ENCODE measurements around the gene RALGDS. TPM values are rescaled to one million over a fixed set of nuclear protein-coding genes. Genes with fewer than 3 reads are reported as not detected.

Gene RALGDS
- polyA plus RNA-seq, 4 donors: 33.0 to 49.0 (median 35.7) TPM

- Histone ChIP-seq H3K27ac (ENCODE audit: low read depth in 1 of 3, low read length in 2 of 3) (no peak overlapping the region), H3K9me3 (ENCODE audit: control insufficient read depth in 2 of 2, insufficient read depth in 1 of 2, low read depth in 1 of 2, low read length in 1 of 2) (no peaks in the 10 kb centered on the region), H3K27me3 (ENCODE audit: control insufficient read depth in 3 of 3, insufficient read depth in 3 of 3, low read length in 3 of 3) (peaks cover 0 to 7% (median 0%) of the 10 kb centered on the region in 3 donors), H3K4me3 (ENCODE audit: low read depth in 1 of 3, low read length in 3 of 3) (no peak overlapping the region), H3K4me1 (ENCODE audit: control insufficient read depth in 3 of 3, insufficient read depth in 2 of 3, low read depth in 1 of 3, low read length in 2 of 3) (peaks cover 0 to 38% (median 4%) of the 10 kb centered on the region in 3 donors), H3K36me3 (ENCODE audit: control insufficient read depth in 3 of 3, insufficient read depth in 2 of 3, low read depth in 1 of 3, low read length in 3 of 3) (no peaks in the 10 kb centered on the region)
- 86 to 94% (median 90%) methylated on average over 2 of the region's 2 CpGs for WGBS, 3 donors
- FAIRE-seq (no peak), DNase-seq (no peak)
Measured at GRCh38 chr9:133165452-133165730, 44.4 kb upstream of the RALGDS start.

GRCh38 chr9:133164191-133164590 lies 43.2 kb upstream of the RALGDS start:
- Histone ChIP-seq H3K4me3 (ENCODE audit: low read depth in 1 of 3, low read length in 3 of 3) (peak overlapping the region; percentile 51 to 66 (median 62)), H3K4me1 (ENCODE audit: control insufficient read depth in 3 of 3, insufficient read depth in 2 of 3, low read depth in 1 of 3, low read length in 2 of 3) (peaks cover 0 to 40% (median 4%) of the 10 kb centered on the region in 3 donors), H3K27me3 (ENCODE audit: control insufficient read depth in 3 of 3, insufficient read depth in 3 of 3, low read length in 3 of 3) (peaks cover 0 to 7% (median 0%) of the 10 kb centered on the region in 3 donors), H3K9me3 (ENCODE audit: control insufficient read depth in 2 of 2, insufficient read depth in 1 of 2, low read depth in 1 of 2, low read length in 1 of 2) (no peaks in the 10 kb centered on the region), H3K36me3 (ENCODE audit: control insufficient read depth in 3 of 3, insufficient read depth in 2 of 3, low read depth in 1 of 3, low read length in 3 of 3) (peaks cover 0 to 3% (median 0%) of the 10 kb centered on the region in 3 donors), H3K27ac (ENCODE audit: low read depth in 1 of 3, low read length in 2 of 3) (no peak overlapping the region)
- WGBS, 3 donors: 63 to 69% (median 65%) methylated on average over 13 of the region's 13 CpGs
- no peak for FAIRE-seq
- no peak for DNase-seq

GRCh38 chr9:133163504-133164172 lies 42.6 kb upstream of the RALGDS start, which contains the start of gene GBGT1:
Gene GBGT1 (minus strand): TSS chr9:133163914. CDS start chr9:133162412, 1,502 bp downstream.
- H3K36me3 ChIP-seq (ENCODE audit: control insufficient read depth in 3 of 3, insufficient read depth in 2 of 3, low read depth in 1 of 3, low read length in 3 of 3): peaks cover 0 to 3% (median 0%) of the 10 kb centered on the region in 3 donors
- H3K9me3 ChIP-seq (ENCODE audit: control insufficient read depth in 2 of 2, insufficient read depth in 1 of 2, low read depth in 1 of 2, low read length in 1 of 2): no peaks in the 10 kb centered on the region
- WGBS, 3 donors: 1 to 3% (median 2%) methylated on average over 41 to 56 of the region's 56 CpGs
- FAIRE-seq (no peak), DNase-seq (peak; percentile 26 to 74)
- peak within 1 kb of the TSS in 1 of 3 donors; percentile 57 for H3K27ac ChIP-seq (ENCODE audit: low read depth in 1 of 3, low read length in 2 of 3)
- peaks cover 0 to 7% (median 0%) of the 10 kb centered on the region in 3 donors for H3K27me3 ChIP-seq (ENCODE audit: control insufficient read depth in 3 of 3, insufficient read depth in 3 of 3, low read length in 3 of 3)
- peaks cover 0 to 40% (median 4%) of the 10 kb centered on the region in 3 donors for H3K4me1 ChIP-seq (ENCODE audit: control insufficient read depth in 3 of 3, insufficient read depth in 2 of 3, low read depth in 1 of 3, low read length in 2 of 3)
- peak within 1 kb of the TSS; percentile 51 to 66 (median 62) for H3K4me3 ChIP-seq (ENCODE audit: low read depth in 1 of 3, low read length in 3 of 3)

- peak overlapping the region; percentile 51 to 66 (median 62) for H3K4me3 ChIP-seq (ENCODE audit: low read depth in 1 of 3, low read length in 3 of 3)
- peaks cover 0 to 3% (median 0%) of the 10 kb centered on the region in 3 donors for H3K36me3 ChIP-seq (ENCODE audit: control insufficient read depth in 3 of 3, insufficient read depth in 2 of 3, low read depth in 1 of 3, low read length in 3 of 3)
- FAIRE-seq: no peak
- no peaks in the 10 kb centered on the region for H3K9me3 ChIP-seq (ENCODE audit: control insufficient read depth in 2 of 2, insufficient read depth in 1 of 2, low read depth in 1 of 2, low read length in 1 of 2)
- H3K27me3 ChIP-seq (ENCODE audit: control insufficient read depth in 3 of 3, insufficient read depth in 3 of 3, low read length in 3 of 3): peaks cover 0 to 7% (median 0%) of the 10 kb centered on the region in 3 donors
- no peak overlapping the region for H3K27ac ChIP-seq (ENCODE audit: low read depth in 1 of 3, low read length in 2 of 3)
- no peak for DNase-seq
- H3K4me1 ChIP-seq (ENCODE audit: control insufficient read depth in 3 of 3, insufficient read depth in 2 of 3, low read depth in 1 of 3, low read length in 2 of 3): peaks cover 0 to 40% (median 4%) of the 10 kb centered on the region in 3 donors
- WGBS, 3 donors: 42 to 57% (median 54%) methylated on average over 37 to 54 of the region's 54 CpGs
Measured at GRCh38 chr9:133162861-133163503, 41.9 kb upstream of the RALGDS start.

- peak overlapping the region in 1 of 3 donors; percentile 3 for H3K27ac ChIP-seq (ENCODE audit: low read depth in 1 of 3, low read length in 2 of 3)
- H3K36me3 ChIP-seq (ENCODE audit: control insufficient read depth in 3 of 3, insufficient read depth in 2 of 3, low read depth in 1 of 3, low read length in 3 of 3): peaks cover 0 to 3% (median 0%) of the 10 kb centered on the region in 3 donors
- no peak overlapping the region for H3K4me3 ChIP-seq (ENCODE audit: low read depth in 1 of 3, low read length in 3 of 3)
- H3K27me3 ChIP-seq (ENCODE audit: control insufficient read depth in 3 of 3, insufficient read depth in 3 of 3, low read length in 3 of 3): peaks cover 0 to 7% (median 0%) of the 10 kb centered on the region in 3 donors
- 57 to 66% (median 64%) methylated on average over 4 of the region's 4 CpGs for WGBS, 3 donors
- DNase-seq (no peak), FAIRE-seq (no peak)
- H3K4me1 ChIP-seq (ENCODE audit: control insufficient read depth in 3 of 3, insufficient read depth in 2 of 3, low read depth in 1 of 3, low read length in 2 of 3): peaks cover 0 to 29% (median 4%) of the 10 kb centered on the region in 3 donors
- H3K9me3 ChIP-seq (ENCODE audit: control insufficient read depth in 2 of 2, insufficient read depth in 1 of 2, low read depth in 1 of 2, low read length in 1 of 2): no peaks in the 10 kb centered on the region
Measured at GRCh38 chr9:133161547-133161950, 40.5 kb upstream of the RALGDS start.

- DNase-seq (peak; percentile 87 to 94), FAIRE-seq (no peak)
- WGBS, 3 donors: 29 to 51% (median 37%) methylated on average over 9 of the region's 9 CpGs
- Histone ChIP-seq H3K4me3 (ENCODE audit: low read depth in 1 of 3, low read length in 3 of 3) (no peak overlapping the region), H3K36me3 (ENCODE audit: control insufficient read depth in 3 of 3, insufficient read depth in 2 of 3, low read depth in 1 of 3, low read length in 3 of 3) (peaks cover 0 to 3% (median 0%) of the 10 kb centered on the region in 3 donors), H3K9me3 (ENCODE audit: control insufficient read depth in 2 of 2, insufficient read depth in 1 of 2, low read depth in 1 of 2, low read length in 1 of 2) (no peaks in the 10 kb centered on the region), H3K27ac (ENCODE audit: low read depth in 1 of 3, low read length in 2 of 3) (peak overlapping the region in 2 of 3 donors; percentile 35 to 38), H3K4me1 (ENCODE audit: control insufficient read depth in 3 of 3, insufficient read depth in 2 of 3, low read depth in 1 of 3, low read length in 2 of 3) (peaks cover 0 to 29% (median 4%) of the 10 kb centered on the region in 3 donors), H3K27me3 (ENCODE audit: control insufficient read depth in 3 of 3, insufficient read depth in 3 of 3, low read length in 3 of 3) (peaks cover 0 to 7% (median 0%) of the 10 kb centered on the region in 3 donors)
Measured at GRCh38 chr9:133160742-133161546, 39.9 kb upstream of the RALGDS start.

GRCh38 chr9:133158695-133159094 lies 37.7 kb upstream of the RALGDS start:
- H3K36me3 ChIP-seq (ENCODE audit: control insufficient read depth in 3 of 3, insufficient read depth in 2 of 3, low read depth in 1 of 3, low read length in 3 of 3): peaks cover 0 to 9% (median 0%) of the 10 kb centered on the region in 3 donors
- DNase-seq (no peak), FAIRE-seq (no peak)
- H3K4me1 ChIP-seq (ENCODE audit: control insufficient read depth in 3 of 3, insufficient read depth in 2 of 3, low read depth in 1 of 3, low read length in 2 of 3): peaks cover 0 to 20% (median 4%) of the 10 kb centered on the region in 3 donors
- no peaks in the 10 kb centered on the region for H3K9me3 ChIP-seq (ENCODE audit: control insufficient read depth in 2 of 2, insufficient read depth in 1 of 2, low read depth in 1 of 2, low read length in 1 of 2)
- H3K4me3 ChIP-seq (ENCODE audit: low read depth in 1 of 3, low read length in 3 of 3): no peak overlapping the region
- H3K27me3 ChIP-seq (ENCODE audit: control insufficient read depth in 3 of 3, insufficient read depth in 3 of 3, low read length in 3 of 3): peaks cover 0 to 7% (median 0%) of the 10 kb centered on the region in 3 donors
- no peak overlapping the region for H3K27ac ChIP-seq (ENCODE audit: low read depth in 1 of 3, low read length in 2 of 3)
- WGBS, 3 donors: 82 to 96% (median 94%) methylated on average over 3 of the region's 3 CpGs

GRCh38 chr9:133155156-133155555 lies 34.1 kb upstream of the RALGDS start:
- FAIRE-seq (no peak), DNase-seq (no peak)
- WGBS, 3 donors: 80 to 84% (median 80%) methylated on average over 9 of the region's 9 CpGs

More at GRCh38 chr9:133155156-133155555, 34.1 kb upstream of the RALGDS start:
- H3K9me3 ChIP-seq (ENCODE audit: control insufficient read depth in 2 of 2, insufficient read depth in 1 of 2, low read depth in 1 of 2, low read length in 1 of 2): no peaks in the 10 kb centered on the region
- no peaks in the 10 kb centered on the region for H3K27me3 ChIP-seq (ENCODE audit: control insufficient read depth in 3 of 3, insufficient read depth in 3 of 3, low read length in 3 of 3)
- no peak overlapping the region for H3K4me3 ChIP-seq (ENCODE audit: low read depth in 1 of 3, low read length in 3 of 3)
- H3K36me3 ChIP-seq (ENCODE audit: control insufficient read depth in 3 of 3, insufficient read depth in 2 of 3, low read depth in 1 of 3, low read length in 3 of 3): peaks cover 0 to 9% (median 0%) of the 10 kb centered on the region in 3 donors
- no peaks in the 10 kb centered on the region for H3K4me1 ChIP-seq (ENCODE audit: control insufficient read depth in 3 of 3, insufficient read depth in 2 of 3, low read depth in 1 of 3, low read length in 2 of 3)
- no peak overlapping the region for H3K27ac ChIP-seq (ENCODE audit: low read depth in 1 of 3, low read length in 2 of 3)
